Activated CD4-positive, alpha-beta T cell treated with anti-CD3 and anti-CD28 coated beads, Interleukin-2, amount 10 ng/mL, durations not matched to agents 24 days and 14 days (primary cell): ENCODE results near the gene IRAK4. TPM values are rescaled to one million over a fixed set of nuclear protein-coding genes. Genes with fewer than 3 reads are reported as not detected.

Source experiments
- DNase-seq: peaks from one replicate; pipeline ENCODE4 v3.0.0; 2022
- H3K27ac Mint-ChIP-seq: one replicate; pipeline ENCODE4 v1.8.0; 2022; ENCODE audit warnings: mild to moderate bottlenecking, mixed read lengths
- H3K27me3 Mint-ChIP-seq: one replicate; pipeline ENCODE4 v1.8.0; 2022; ENCODE audit warnings: mixed read lengths
- H3K36me3 Mint-ChIP-seq: one replicate; pipeline ENCODE4 v1.8.0; 2022; ENCODE audit warnings: low read depth, mild to moderate bottlenecking, mixed read lengths
- H3K4me1 Mint-ChIP-seq: one replicate; pipeline ENCODE4 v1.8.0; 2021; ENCODE audit warnings: mixed read lengths
- H3K4me3 Mint-ChIP-seq: one replicate; pipeline ENCODE4 v1.8.0; 2022; ENCODE audit warnings: mild to moderate bottlenecking, moderate library complexity, mixed read lengths
- H3K9me3 Mint-ChIP-seq: one replicate; pipeline ENCODE4 v1.8.0; 2021; ENCODE audit warnings: mixed read lengths
- intact Hi-C: fragments of 100-400 bp; cut with micrococcal nuclease; formaldehyde crosslinking; loops from one replicate; pipeline ENCODE4 v1.15.1; 2023
- total RNA-seq: library from RNA; stranded (reverse); gene quantifications from 2 replicates; pipeline ENCODE4 v1.2.3, GENCODE V29; 2022

Gene IRAK4
- total RNA-seq, 1 donor from 2014 or later = 23.5 TPM

- no peak overlapping the region for H3K27ac Mint-ChIP-seq
- no peaks in the 10 kb centered on the region for H3K27me3 Mint-ChIP-seq
- peaks cover 4% of the 10 kb centered on the region for H3K4me1 Mint-ChIP-seq
- intact Hi-C loops = no loop called here
- DNase-seq = no peak
- H3K36me3 Mint-ChIP-seq = peaks cover 34% of the 10 kb centered on the region
- no peaks in the 10 kb centered on the region for H3K9me3 Mint-ChIP-seq
- no peak overlapping the region for H3K4me3 Mint-ChIP-seq
Observed at GRCh38 chr12:43797561-43798217, 38.9 kb downstream of the IRAK4 start.

DNA sequence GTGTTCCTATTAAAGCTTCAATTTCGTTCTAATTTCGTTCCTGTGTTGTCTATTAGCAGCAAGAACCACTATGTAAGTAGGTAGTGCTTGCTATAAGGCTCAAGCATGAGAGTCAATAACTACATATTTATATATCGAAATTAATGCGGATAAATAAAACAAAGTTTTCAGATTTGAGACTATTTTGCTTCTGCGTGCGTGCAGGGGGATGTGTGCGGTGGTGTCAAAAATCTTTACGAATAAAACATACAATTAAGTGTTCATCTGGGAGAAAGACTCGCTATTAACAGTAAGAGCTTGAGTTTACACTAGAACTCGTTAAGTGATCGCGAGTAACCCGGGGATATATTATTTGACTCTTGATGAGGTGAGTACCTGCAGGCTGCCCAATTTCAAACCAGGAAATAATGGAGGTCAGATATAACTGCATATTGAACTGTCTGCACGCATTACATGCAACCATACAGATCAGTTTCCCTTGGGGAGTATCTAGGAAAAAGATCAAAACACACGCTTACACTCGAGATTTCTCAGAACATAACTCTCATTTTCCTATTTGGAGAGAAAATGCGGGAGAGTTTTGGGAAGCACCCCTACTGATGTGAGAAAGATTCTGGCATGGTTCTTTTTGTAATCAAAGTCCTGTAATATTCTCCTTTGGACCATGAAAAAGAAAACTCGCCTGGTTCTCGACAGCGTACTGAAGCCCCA, 46.6 kb downstream of the IRAK4 start:
- Mint-ChIP-seq H3K9me3 (no peaks in the 10 kb centered on the region), H3K36me3 (peaks cover 17% of the 10 kb centered on the region), H3K27me3 (no peaks in the 10 kb centered on the region), H3K27ac (peak overlapping the region; percentile 100), H3K4me1 (peaks cover 15% of the 10 kb centered on the region), H3K4me3 (peak overlapping the region; percentile 94)
- intact Hi-C loops = no loop called here
- peak; percentile 67 for DNase-seq

GRCh38 chr12:43805860-43806736, 47.3 kb downstream of the IRAK4 start, which contains the start of gene TWF1:
TWF1 (minus strand) TSS chr12:43806317; CDS start chr12:43806245, 72 bp downstream.
- peak within 1 kb of the TSS; percentile 100 for H3K27ac Mint-ChIP-seq
- DNase-seq = peak; percentile 97
- peaks cover 11% of the 10 kb centered on the region for H3K36me3 Mint-ChIP-seq
- H3K27me3 Mint-ChIP-seq = no peaks in the 10 kb centered on the region
- intact Hi-C loops = loop anchor here (1.0 kb wide), 3 partner anchors 30 to 76 kb away; partner anchors contain the start of genes IRAK4, PUS7L and TMEM117
- no peaks in the 10 kb centered on the region for H3K9me3 Mint-ChIP-seq
- H3K4me3 Mint-ChIP-seq = peak within 1 kb of the TSS; percentile 94
- peaks cover 15% of the 10 kb centered on the region for H3K4me1 Mint-ChIP-seq

- Mint-ChIP-seq H3K9me3 (no peaks in the 10 kb centered on the region), H3K27me3 (no peaks in the 10 kb centered on the region), H3K4me3 (peak overlapping the region; percentile 94), H3K27ac (peak overlapping the region; percentile 100), H3K4me1 (peaks cover 15% of the 10 kb centered on the region), H3K36me3 (peaks cover 10% of the 10 kb centered on the region)
- no peak for DNase-seq
- intact Hi-C loops = loop anchor here (1.0 kb wide), 3 partner anchors 30 to 76 kb away; partner anchors contain the start of genes IRAK4, PUS7L and TMEM117
Observed at GRCh38 chr12:43806737-43807072, 48.0 kb downstream of the IRAK4 start.

DNA sequence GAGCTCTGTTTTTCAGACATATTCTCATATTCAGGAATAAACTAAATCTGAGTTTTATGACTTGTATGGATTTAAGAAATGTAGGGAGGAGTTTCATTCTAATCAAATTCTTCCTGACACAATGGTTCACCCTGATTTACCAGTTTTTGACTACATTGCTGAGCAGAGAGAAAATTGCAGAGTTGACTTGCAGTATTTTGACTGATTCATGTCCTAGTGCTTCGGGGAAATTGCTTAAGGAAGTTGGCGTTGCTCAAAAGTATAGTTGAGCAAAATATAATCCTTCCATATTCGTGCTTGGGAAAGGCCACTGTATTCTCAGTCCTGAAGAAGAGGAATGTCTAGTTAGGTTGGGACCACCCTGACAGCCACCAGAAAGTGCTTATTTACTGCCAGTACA, 48.6 kb downstream of the IRAK4 start:
- Mint-ChIP-seq H3K27me3 (peaks cover 5% of the 10 kb centered on the region), H3K27ac (peak overlapping the region; percentile 100), H3K36me3 (peaks cover 6% of the 10 kb centered on the region), H3K4me3 (peak overlapping the region; percentile 94), H3K4me1 (peaks cover 15% of the 10 kb centered on the region), H3K9me3 (no peaks in the 10 kb centered on the region)
- no peak for DNase-seq
- intact Hi-C loops = no loop called here

DNA sequence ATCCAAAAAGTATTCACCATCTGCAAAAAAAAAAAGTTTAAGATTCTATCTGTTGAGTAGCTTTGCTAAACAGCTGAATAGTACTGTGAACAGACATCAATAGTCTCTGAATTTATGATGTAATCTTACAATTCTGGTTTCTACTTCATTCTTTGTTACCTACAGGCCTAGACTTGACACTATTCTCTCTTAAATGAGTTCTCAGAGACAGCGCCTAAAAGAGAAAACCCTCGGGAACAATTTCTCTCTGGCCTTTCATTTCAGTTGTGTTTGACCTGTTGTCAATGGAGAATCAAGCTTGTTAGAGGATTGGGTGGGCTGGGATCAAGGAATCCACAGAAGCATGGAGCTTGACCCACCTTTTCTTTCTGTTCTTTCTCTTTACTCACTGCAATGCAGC, 53.3 kb downstream of the IRAK4 start:
- Mint-ChIP-seq H3K4me3 (no peak overlapping the region), H3K27me3 (peaks cover 15% of the 10 kb centered on the region), H3K4me1 (peaks cover 3% of the 10 kb centered on the region), H3K27ac (no peak overlapping the region), H3K36me3 (no peaks in the 10 kb centered on the region), H3K9me3 (no peaks in the 10 kb centered on the region)
- DNase-seq = no peak
- intact Hi-C loops = no loop called here

- DNase-seq = no peak
- Mint-ChIP-seq H3K4me3 (no peak overlapping the region), H3K4me1 (peaks cover 3% of the 10 kb centered on the region), H3K27me3 (peaks cover 15% of the 10 kb centered on the region), H3K9me3 (no peaks in the 10 kb centered on the region), H3K36me3 (no peaks in the 10 kb centered on the region), H3K27ac (no peak overlapping the region)
- intact Hi-C loops = no loop called here
Observed at GRCh38 chr12:43812926-43813325, 54.2 kb downstream of the IRAK4 start.

GRCh38 chr12:43815416-43815815, 56.7 kb downstream of the IRAK4 start:
- no peaks in the 10 kb centered on the region for H3K36me3 Mint-ChIP-seq
- no peaks in the 10 kb centered on the region for H3K9me3 Mint-ChIP-seq
- peaks cover 3% of the 10 kb centered on the region for H3K4me1 Mint-ChIP-seq
- no peak overlapping the region for H3K4me3 Mint-ChIP-seq
- intact Hi-C loops = no loop called here
- no peak overlapping the region for H3K27ac Mint-ChIP-seq
- no peak for DNase-seq
- H3K27me3 Mint-ChIP-seq = peaks cover 20% of the 10 kb centered on the region

DNA sequence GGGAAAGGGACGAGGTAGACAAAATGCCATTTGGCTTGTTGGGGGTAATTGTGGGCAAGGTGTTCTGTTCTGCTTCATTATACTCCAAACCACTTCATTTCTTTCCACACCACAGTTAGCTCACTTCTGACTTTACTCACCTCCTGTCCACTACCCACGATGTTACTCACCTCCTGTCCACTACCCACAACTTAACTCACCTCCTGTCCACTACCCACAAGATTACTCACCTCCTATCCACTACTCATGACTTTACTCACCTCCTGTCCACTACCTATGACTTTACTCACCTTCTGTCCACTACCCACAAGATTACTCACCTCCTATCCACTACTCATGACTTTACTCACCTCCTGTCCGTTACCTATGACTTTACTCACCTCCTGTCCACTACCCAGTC, 57.4 kb downstream of the IRAK4 start:
- Mint-ChIP-seq H3K36me3 (no peaks in the 10 kb centered on the region), H3K9me3 (no peaks in the 10 kb centered on the region), H3K27ac (no peak overlapping the region), H3K27me3 (peaks cover 20% of the 10 kb centered on the region), H3K4me3 (no peak overlapping the region), H3K4me1 (peaks cover 3% of the 10 kb centered on the region)
- intact Hi-C loops = no loop called here
- no peak for DNase-seq

- Mint-ChIP-seq H3K27ac (no peak overlapping the region), H3K36me3 (no peaks in the 10 kb centered on the region), H3K4me1 (no peaks in the 10 kb centered on the region), H3K4me3 (no peak overlapping the region), H3K27me3 (peaks cover 20% of the 10 kb centered on the region), H3K9me3 (no peaks in the 10 kb centered on the region)
- intact Hi-C loops = no loop called here
- no peak for DNase-seq
Observed at GRCh38 chr12:43824207-43824775, 65.5 kb downstream of the IRAK4 start.

GRCh38 chr12:43826681-43827080, 67.9 kb downstream of the IRAK4 start:
- Mint-ChIP-seq H3K36me3 (no peaks in the 10 kb centered on the region), H3K4me1 (no peaks in the 10 kb centered on the region), H3K27ac (no peak overlapping the region), H3K9me3 (no peaks in the 10 kb centered on the region), H3K27me3 (peaks cover 28% of the 10 kb centered on the region), H3K4me3 (no peak overlapping the region)
- intact Hi-C loops = no loop called here
- no peak for DNase-seq

DNA sequence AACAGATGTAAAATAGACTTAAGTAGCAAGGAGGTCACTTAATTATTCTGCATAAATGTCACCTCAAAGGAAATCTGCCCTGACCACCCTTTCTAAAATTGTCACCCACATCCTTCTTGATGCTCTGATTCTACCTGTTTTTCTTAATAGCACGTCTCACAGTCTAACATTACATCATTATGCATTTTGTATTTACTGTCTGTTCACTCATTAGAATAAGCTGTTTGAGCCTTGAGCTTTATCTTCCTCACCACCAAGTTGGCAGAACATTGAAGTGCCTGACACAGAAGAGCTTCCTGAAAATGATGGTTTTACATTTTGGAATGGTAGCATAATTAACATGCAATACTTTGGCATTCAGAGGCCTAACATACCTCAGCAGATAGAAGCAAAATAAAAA, 68.3 kb downstream of the IRAK4 start:
- DNase-seq = no peak
- peaks cover 1% of the 10 kb centered on the region for H3K4me1 Mint-ChIP-seq
- H3K9me3 Mint-ChIP-seq = no peaks in the 10 kb centered on the region
- H3K27me3 Mint-ChIP-seq = peaks cover 32% of the 10 kb centered on the region
- no peak overlapping the region for H3K4me3 Mint-ChIP-seq
- H3K36me3 Mint-ChIP-seq = no peaks in the 10 kb centered on the region
- intact Hi-C loops = no loop called here
- H3K27ac Mint-ChIP-seq = no peak overlapping the region

- Mint-ChIP-seq H3K27me3 (peaks cover 45% of the 10 kb centered on the region), H3K4me1 (peaks cover 15% of the 10 kb centered on the region), H3K36me3 (no peaks in the 10 kb centered on the region), H3K9me3 (no peaks in the 10 kb centered on the region), H3K4me3 (no peak overlapping the region), H3K27ac (no peak overlapping the region)
- intact Hi-C loops = no loop called here
- no peak for DNase-seq
Observed at GRCh38 chr12:43832463-43833168, 73.9 kb downstream of the IRAK4 start.
